Liver (tissue), 9 donors: ENCODE results near the gene AP1M1. TPM values are rescaled to one million over a fixed set of nuclear protein-coding genes. Genes with fewer than 3 reads are reported as not detected.

Experiments
- DNase-seq: peaks from one replicate; pipeline ENCODE4 v3.0.0-alpha.2; 2017; ENCODE audit warnings: low spot score
- H3K27ac ChIP-seq, 2 donors: one replicate each; pipeline ENCODE4 v1.7.0; 2013; ENCODE audit warnings: inconsistent platforms in 2 of 2, low read length in 2 of 2, control low read depth in 1 of 2, low read depth in 1 of 2, mild to moderate bottlenecking in 1 of 2
- H3K27me3 ChIP-seq, 4 donors: one replicate each; pipeline versions ENCODE4 v1.6.1 to v1.7.0; 2013; ENCODE audit warnings: low read length in 3 of 4, inconsistent platforms in 1 of 4, mild to moderate bottlenecking in 1 of 4, moderate library complexity in 1 of 4; ENCODE audit not compliant: control insufficient read depth in 4 of 4, insufficient read depth in 4 of 4
- H3K36me3 ChIP-seq, 4 donors: one replicate each; pipeline versions ENCODE4 v1.6.1 to v1.7.0; 2013; ENCODE audit warnings: low read length in 3 of 4, mild to moderate bottlenecking in 3 of 4, low read depth in 1 of 4, moderate library complexity in 1 of 4; ENCODE audit not compliant: control insufficient read depth in 4 of 4, insufficient read depth in 3 of 4
- H3K4me1 ChIP-seq, 4 donors: one replicate each; pipeline versions ENCODE4 v1.6.1 to v1.7.0; 2013; ENCODE audit warnings: low read length in 3 of 4, mild to moderate bottlenecking in 3 of 4, moderate library complexity in 1 of 4; ENCODE audit not compliant: control insufficient read depth in 4 of 4, insufficient read depth in 4 of 4
- H3K4me3 ChIP-seq, 3 donors: one replicate each; pipeline versions ENCODE4 v1.6.1 to v1.7.0; 2013; ENCODE audit warnings: low read length in 3 of 3, control low read depth in 1 of 3, low read depth in 1 of 3, mild to moderate bottlenecking in 1 of 3
- H3K9ac ChIP-seq, 2 donors: one replicate each; pipeline ENCODE4 v1.7.0; 2013; ENCODE audit warnings: low read length in 2 of 2, mild to moderate bottlenecking in 2 of 2, moderate library complexity in 2 of 2, control low read depth in 1 of 2, low read depth in 1 of 2
- H3K9me3 ChIP-seq, 4 donors: one replicate each; pipeline versions ENCODE4 v1.6.1 to v1.7.0; 2013; ENCODE audit warnings: low read length in 3 of 4; ENCODE audit not compliant: control insufficient read depth in 4 of 4
- CTCF ChIP-seq: fragments of 150-350 bp; IDR thresholded peaks from 2 replicates; pipeline ENCODE4 v1.5.1; 2017; ENCODE audit warnings: improper control_type of control experiment, low read depth, low read length; ENCODE audit not compliant: missing input control
- EGR1 ChIP-seq, 2 donors: IDR thresholded peaks; 2 replicates each; pipeline ENCODE4 v1.6.1; 2016 to 2018; ENCODE audit warnings: antibody characterized with exemption in 2 of 2, low read depth in 2 of 2
- FOXA1 ChIP-seq: IDR thresholded peaks from 2 replicates; pipeline ENCODE4 v1.6.1; 2016; ENCODE audit warnings: antibody characterized with exemption
- FOXA2 ChIP-seq: IDR thresholded peaks from 2 replicates; pipeline ENCODE4 v1.6.1; 2016; ENCODE audit warnings: antibody characterized with exemption
- GABPA ChIP-seq, 2 donors: IDR thresholded peaks in 1 of 2; conservative IDR thresholded peaks in 1 of 2; 2 replicates each; pipeline ENCODE4 v1.6.1; 2016; ENCODE audit warnings: antibody characterized with exemption in 2 of 2, mild to moderate bottlenecking in 1 of 2, moderate library complexity in 1 of 2
- HNF4A ChIP-seq, 2 donors: conservative IDR thresholded peaks; 2 replicates each; pipeline ENCODE4 v1.6.1; 2016; ENCODE audit warnings: antibody characterized with exemption in 2 of 2, mild to moderate bottlenecking in 2 of 2
- HNF4G ChIP-seq: IDR thresholded peaks from 2 replicates; pipeline ENCODE4 v1.6.1; 2016; ENCODE audit warnings: antibody characterized with exemption
- JUND ChIP-seq, 2 donors: IDR thresholded peaks; 2 replicates each; pipeline ENCODE4 v1.6.1; 2016; ENCODE audit warnings: antibody characterized with exemption in 2 of 2
- MAX ChIP-seq: IDR thresholded peaks from 2 replicates; pipeline ENCODE4 v1.6.1; 2016; ENCODE audit warnings: antibody characterized with exemption
- NR2F2 ChIP-seq: IDR thresholded peaks from 2 replicates; pipeline ENCODE4 v1.6.1; 2016; ENCODE audit warnings: antibody characterized with exemption
- RAD21 ChIP-seq, 2 donors: IDR thresholded peaks; 2 replicates each; pipeline ENCODE4 v1.6.1; 2016; ENCODE audit warnings: antibody characterized with exemption in 2 of 2, mild to moderate bottlenecking in 2 of 2
- RXRA ChIP-seq, 2 donors: IDR thresholded peaks; 2 replicates each; pipeline ENCODE4 v1.6.1; 2017 to 2018; ENCODE audit warnings: antibody characterized with exemption in 2 of 2, mild to moderate bottlenecking in 1 of 2
- SP1 ChIP-seq: IDR thresholded peaks from 2 replicates; pipeline ENCODE4 v1.6.1; 2018; ENCODE audit warnings: antibody characterized with exemption, mild to moderate bottlenecking
- TAF1 ChIP-seq: conservative IDR thresholded peaks from 2 replicates; pipeline ENCODE4 v1.6.1; 2016; ENCODE audit warnings: antibody characterized with exemption, mild to moderate bottlenecking
- YY1 ChIP-seq: IDR thresholded peaks from 2 replicates; pipeline ENCODE4 v1.6.1; 2016; ENCODE audit warnings: antibody characterized with exemption, mild to moderate bottlenecking
- ZBTB33 ChIP-seq: IDR thresholded peaks from 2 replicates; pipeline ENCODE4 v1.6.1; 2016; ENCODE audit warnings: antibody characterized with exemption
- WGBS: extraction: QIAGEN DNeasy Blood & Tissue Kit; methylation state at CpG from one replicate; pipeline ENCODE4 v1.1.7; 2013; 5-methylcytosine and 5-hydroxymethylcytosine counted together
- polyA plus RNA-seq, 2 donors: library from polyadenylated mRNA; stranded (reverse) in 1 of 2; unstranded in 1 of 2; fragments of 200-250 nt in 1 of 2; fragments of >200 nt in 1 of 2; fragmentation: Nextera tagmentation in 1 of 2; extraction: Ambion mirVana in 1 of 2; gene quantifications; one replicate each; pipeline versions ENCODE4 v1.2.1 to v1.2.3, GENCODE V29; 2013 to 2015
- total RNA-seq, 2 donors: library from RNA; depleted of rRNA; stranded (reverse); fragments of >200 nt; gene quantifications; one replicate each; pipeline ENCODE4 v1.2.3, GENCODE V29; 2014
- TF ChIP-seq, protein P1 (sequence below): IDR thresholded peaks from 2 replicates; pipeline ENCODE4 v1.6.1; 2016; ENCODE audit warnings: antibody characterized with exemption, mild to moderate bottlenecking
- TF ChIP-seq, protein P2 (sequence below): IDR thresholded peaks from 2 replicates; pipeline ENCODE4 v1.6.1; 2016; ENCODE audit warnings: antibody characterized with exemption
- donor health status: healthy.
- donor health status: healthy.
- donor health status: healthy.
- donor health status: healthy.
- donor health status: healthy.

Gene AP1M1
- total and polyA plus RNA-seq, 4 donors = 25.4 to 62.2 (median 50.4) TPM

DNA sequence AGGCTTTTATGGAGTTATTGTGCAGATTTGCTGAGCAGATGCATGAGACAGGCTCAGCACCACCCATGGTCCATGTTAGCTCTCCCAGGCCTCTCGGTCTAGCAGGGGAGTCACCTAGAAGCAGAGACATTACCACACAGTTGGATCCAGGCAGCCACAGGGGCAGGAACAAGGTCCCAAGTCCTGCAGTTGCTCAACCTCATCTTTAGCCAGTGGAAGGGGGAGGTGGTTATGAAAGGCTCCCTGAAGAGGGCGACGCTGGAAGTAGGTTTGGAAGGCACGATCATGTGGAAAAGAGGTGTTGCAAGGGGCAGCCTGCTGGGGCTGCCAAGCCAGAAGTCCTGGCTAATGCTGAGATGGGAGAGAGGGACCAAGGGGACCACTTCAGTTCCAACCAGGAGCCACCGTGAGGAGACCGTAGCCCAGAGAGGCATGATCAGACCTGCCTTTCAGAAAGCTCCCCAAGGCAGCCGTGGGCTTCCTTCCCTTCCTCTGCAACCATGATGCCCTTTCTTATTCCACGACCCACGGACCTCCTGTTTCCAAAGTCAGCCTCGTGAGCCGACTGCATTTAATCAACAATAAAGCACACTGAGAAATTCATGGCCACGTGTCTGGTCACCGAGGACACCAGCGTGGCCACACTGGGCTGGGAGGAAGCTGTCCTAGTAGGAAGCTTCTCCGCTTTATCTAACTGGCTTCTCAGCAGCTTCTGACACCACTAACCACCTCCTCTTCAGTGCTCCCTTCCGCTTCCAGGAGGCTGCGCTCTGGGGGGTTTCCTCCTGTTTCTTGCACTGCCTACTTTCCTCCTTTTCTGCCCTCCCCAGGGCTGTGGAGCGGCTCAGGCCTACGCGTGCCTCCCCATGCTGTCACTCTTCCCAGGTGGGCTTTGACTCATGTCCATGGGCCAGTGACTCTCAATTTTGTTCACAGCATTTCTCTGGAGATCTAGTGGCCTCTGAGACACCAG lies 2.6 kb downstream of the AP1M1 start:
- Histone ChIP-seq H3K9me3 (no peaks in the 10 kb centered on the region), H3K36me3 (peaks cover 4 to 11% (median 8%) of the 10 kb centered on the region in 4 donors), H3K27ac (peak overlapping the region; percentile 90), H3K4me3 (no peak overlapping the region), H3K27me3 (no peaks in the 10 kb centered on the region), H3K9ac (peak overlapping the region in 1 of 2 donors; percentile 15), H3K4me1 (peaks cover 28 to 84% (median 76%) of the 10 kb centered on the region in 4 donors)
- peak; percentile 60 for DNase-seq
- TF ChIP-seq TAF1 (no peak), EGR1 (IDR thresholded peaks at IDR 0.05; ENCODE audit: low read depth in 2 of 2) (peak; percentile 77 to 86), JUND (IDR thresholded peaks at IDR 0.05) (peak; percentile 75 to 95), RXRA (IDR thresholded peaks at IDR 0.05) (peak; percentile 94 to 97), GABPA (IDR thresholded peaks at IDR 0.05 in 1 of 2, conservative IDR thresholded peaks at IDR 0.05 in 1 of 2) (peak in 1 of 2 donors; percentile 82), CTCF (no peak), RAD21 (IDR thresholded peaks at IDR 0.05) (peak; percentile 54 to 66), FOXA1 (peak; percentile 89), YY1 (peak; percentile 87), HNF4A (conservative IDR thresholded peaks at IDR 0.05) (peak; percentile 100), FOXA2 (peak; percentile 54), NR2F2 (peak; percentile 38), HNF4G (peak; percentile 100), SP1 (peak; percentile 98), ZBTB33 (peak; percentile 95), MAX (peak; percentile 93)
- TF ChIP-seq, protein P1, sequence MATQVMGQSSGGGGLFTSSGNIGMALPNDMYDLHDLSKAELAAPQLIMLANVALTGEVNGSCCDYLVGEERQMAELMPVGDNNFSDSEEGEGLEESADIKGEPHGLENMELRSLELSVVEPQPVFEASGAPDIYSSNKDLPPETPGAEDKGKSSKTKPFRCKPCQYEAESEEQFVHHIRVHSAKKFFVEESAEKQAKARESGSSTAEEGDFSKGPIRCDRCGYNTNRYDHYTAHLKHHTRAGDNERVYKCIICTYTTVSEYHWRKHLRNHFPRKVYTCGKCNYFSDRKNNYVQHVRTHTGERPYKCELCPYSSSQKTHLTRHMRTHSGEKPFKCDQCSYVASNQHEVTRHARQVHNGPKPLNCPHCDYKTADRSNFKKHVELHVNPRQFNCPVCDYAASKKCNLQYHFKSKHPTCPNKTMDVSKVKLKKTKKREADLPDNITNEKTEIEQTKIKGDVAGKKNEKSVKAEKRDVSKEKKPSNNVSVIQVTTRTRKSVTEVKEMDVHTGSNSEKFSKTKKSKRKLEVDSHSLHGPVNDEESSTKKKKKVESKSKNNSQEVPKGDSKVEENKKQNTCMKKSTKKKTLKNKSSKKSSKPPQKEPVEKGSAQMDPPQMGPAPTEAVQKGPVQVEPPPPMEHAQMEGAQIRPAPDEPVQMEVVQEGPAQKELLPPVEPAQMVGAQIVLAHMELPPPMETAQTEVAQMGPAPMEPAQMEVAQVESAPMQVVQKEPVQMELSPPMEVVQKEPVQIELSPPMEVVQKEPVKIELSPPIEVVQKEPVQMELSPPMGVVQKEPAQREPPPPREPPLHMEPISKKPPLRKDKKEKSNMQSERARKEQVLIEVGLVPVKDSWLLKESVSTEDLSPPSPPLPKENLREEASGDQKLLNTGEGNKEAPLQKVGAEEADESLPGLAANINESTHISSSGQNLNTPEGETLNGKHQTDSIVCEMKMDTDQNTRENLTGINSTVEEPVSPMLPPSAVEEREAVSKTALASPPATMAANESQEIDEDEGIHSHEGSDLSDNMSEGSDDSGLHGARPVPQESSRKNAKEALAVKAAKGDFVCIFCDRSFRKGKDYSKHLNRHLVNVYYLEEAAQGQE = peak; percentile 95
- TF ChIP-seq, protein P2, sequence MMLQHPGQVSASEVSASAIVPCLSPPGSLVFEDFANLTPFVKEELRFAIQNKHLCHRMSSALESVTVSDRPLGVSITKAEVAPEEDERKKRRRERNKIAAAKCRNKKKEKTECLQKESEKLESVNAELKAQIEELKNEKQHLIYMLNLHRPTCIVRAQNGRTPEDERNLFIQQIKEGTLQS = peak; percentile 69
- whole genome bisulfite sequencing = 54% methylated on average over 20 of the region's 20 CpGs
